ENCODE data around the gene TMEM232. TPM values are rescaled to one million over a fixed set of nuclear protein-coding genes. Genes with fewer than 3 reads are reported as not detected.

The TMEM232 gene
- total and polyA plus RNA-seq, 2 donors (not counting 3 experiments of a cell fraction or from before 2014, with no cell fraction given) = 0.17 to 0.38 TPM

DNA sequence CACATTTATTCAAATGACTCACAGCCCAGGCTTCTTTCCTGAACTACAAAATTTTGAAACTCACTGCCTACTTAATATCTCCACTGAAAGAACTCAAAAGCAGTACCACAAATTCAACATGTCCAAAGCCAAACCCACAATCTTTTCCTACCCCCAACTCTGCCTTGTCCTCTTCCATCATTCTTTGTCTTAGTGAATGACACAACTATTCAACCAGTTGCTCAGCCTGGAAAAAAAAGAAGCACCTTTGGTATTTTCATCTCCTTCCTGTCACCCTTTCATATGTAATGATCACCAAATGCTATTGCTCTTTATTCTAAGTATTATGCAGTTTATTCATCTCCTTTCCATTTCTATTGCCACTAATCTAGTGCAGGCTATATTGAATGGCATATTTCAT lies 216.3 kb downstream of the TMEM232 start:
- H3K27ac ChIP-seq (ENCODE audit: insufficient read depth, low read depth, low read length) = no peak overlapping the region
- ChIA-PET POLR2A (no interaction called here), CTCF (no interaction called here)
- no peak overlapping the region for H2AFZ ChIP-seq (ENCODE audit: low read depth, low read length)
- no peaks in the 10 kb centered on the region for H3K9me3 ChIP-seq (replicated peaks; ENCODE audit: control insufficient read depth, insufficient read depth, low read length)
- H3K27me3 ChIP-seq (ENCODE audit: control insufficient read depth in 2 of 2, insufficient read depth in 2 of 2, low read length in 2 of 2) = no peaks in the 10 kb centered on the region
- H3K9ac ChIP-seq (replicated peaks; ENCODE audit: extremely low read depth, insufficient read depth, low read length) = no peak overlapping the region
- H4K20me1 ChIP-seq (replicated peaks; ENCODE audit: control insufficient read depth, extremely low read depth, insufficient read depth, low read length) = no peaks in the 10 kb centered on the region
- H3K4me1 ChIP-seq (ENCODE audit: control insufficient read depth, extremely low read depth, insufficient read depth, low read length) = no peaks in the 10 kb centered on the region
- H3K36me3 ChIP-seq (ENCODE audit: control insufficient read depth in 2 of 2, extremely low read depth in 1 of 2, insufficient read depth in 2 of 2, low read length in 2 of 2) = no peaks in the 10 kb centered on the region
- dilution Hi-C loops (cut with MboI; ENCODE audit: extremely low pct_ligation_motif_present, low sequenced_read_pairs) = no loop called here
- H3K9me1 ChIP-seq (replicated peaks; ENCODE audit: control insufficient read depth, extremely low read depth, insufficient read depth, low read length) = no peaks in the 10 kb centered on the region
- intact Hi-C loops (cut with micrococcal nuclease) = no loop called here
- DNase-seq (ENCODE audit: low read depth, low spot score) (no peak), FAIRE-seq (no peak)
- no TSS peak for BruUV-seq (replicated peaks)
- no peak overlapping the region for H3K4me2 ChIP-seq (ENCODE audit: insufficient read depth, low read length)
- no peak overlapping the region for H3K4me3 ChIP-seq (replicated peaks in 1 of 3; ENCODE audit: insufficient read depth in 1 of 3, low read depth in 1 of 3, low read length in 3 of 3)
- H3K79me2 ChIP-seq (ENCODE audit: control insufficient read depth, insufficient read depth, low read length) = no peaks in the 10 kb centered on the region
- no peak for TF ChIP-seq FOS (IDR thresholded peaks at IDR 0.05; ENCODE audit: borderline replicate concordance, insufficient read depth, low read length)
- no peak for TF ChIP-seq JUN (IDR thresholded peaks at IDR 0.05; ENCODE audit: borderline replicate concordance, insufficient read depth, insufficient read length, low read depth)
- no peak for TF ChIP-seq GATA2 (IDR thresholded peaks at IDR 0.05; ENCODE audit: insufficient read depth, insufficient read length, low read depth, low read length)
- no peak for TF ChIP-seq EZH2 (IDR thresholded peaks at IDR 0.05; ENCODE audit: borderline replicate concordance, low read depth, low read length, severe bottlenecking)
- no peak for TF ChIP-seq POLR2AphosphoS5 (IDR thresholded peaks at IDR 0.05; ENCODE audit: insufficient read depth, low read depth, low read length)
- TF ChIP-seq, protein P1, sequence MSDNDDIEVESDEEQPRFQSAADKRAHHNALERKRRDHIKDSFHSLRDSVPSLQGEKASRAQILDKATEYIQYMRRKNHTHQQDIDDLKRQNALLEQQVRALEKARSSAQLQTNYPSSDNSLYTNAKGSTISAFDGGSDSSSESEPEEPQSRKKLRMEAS (IDR thresholded peaks at IDR 0.05; ENCODE audit: insufficient read depth, insufficient read length) = no peak
- TF ChIP-seq MYC (IDR thresholded peaks at IDR 0.05; ENCODE audit: low read depth, low read length) = no peak

DNA sequence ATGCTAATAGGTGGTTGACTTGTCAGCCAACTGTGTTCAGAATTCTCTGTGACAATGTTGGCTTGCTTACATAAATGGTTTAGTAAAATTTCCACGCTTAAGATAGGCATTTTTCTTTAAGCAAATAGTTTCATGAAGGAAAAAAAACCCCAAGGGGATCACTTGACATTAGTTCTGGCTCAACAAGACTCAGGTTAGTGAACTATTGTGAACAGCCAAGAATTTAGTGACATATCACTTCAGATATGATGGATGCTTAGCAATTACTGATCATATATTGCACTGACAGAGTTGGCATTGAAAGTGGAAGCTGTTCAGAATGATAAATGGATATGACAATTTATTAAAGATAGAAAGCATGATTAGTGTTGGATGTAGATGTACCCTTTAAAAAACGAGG lies 218.5 kb downstream of the TMEM232 start:
- Histone ChIP-seq H3K4me1 (ENCODE audit: control insufficient read depth, extremely low read depth, insufficient read depth, low read length) (no peaks in the 10 kb centered on the region), H3K27me3 (ENCODE audit: control insufficient read depth in 2 of 2, insufficient read depth in 2 of 2, low read length in 2 of 2) (no peaks in the 10 kb centered on the region), H3K36me3 (ENCODE audit: control insufficient read depth in 2 of 2, extremely low read depth in 1 of 2, insufficient read depth in 2 of 2, low read length in 2 of 2) (no peaks in the 10 kb centered on the region), H3K79me2 (ENCODE audit: control insufficient read depth, insufficient read depth, low read length) (no peaks in the 10 kb centered on the region), H3K4me3 (replicated peaks in 1 of 3; ENCODE audit: insufficient read depth in 1 of 3, low read depth in 1 of 3, low read length in 3 of 3) (no peak overlapping the region), H2AFZ (ENCODE audit: low read depth, low read length) (no peak overlapping the region), H3K9ac (replicated peaks; ENCODE audit: extremely low read depth, insufficient read depth, low read length) (no peak overlapping the region), H3K9me3 (replicated peaks; ENCODE audit: control insufficient read depth, insufficient read depth, low read length) (no peaks in the 10 kb centered on the region), H3K27ac (ENCODE audit: insufficient read depth, low read depth, low read length) (no peak overlapping the region), H3K9me1 (replicated peaks; ENCODE audit: control insufficient read depth, extremely low read depth, insufficient read depth, low read length) (no peaks in the 10 kb centered on the region), H4K20me1 (replicated peaks; ENCODE audit: control insufficient read depth, extremely low read depth, insufficient read depth, low read length) (no peaks in the 10 kb centered on the region), H3K4me2 (ENCODE audit: insufficient read depth, low read length) (no peak overlapping the region)
- FAIRE-seq = no peak
- TF ChIP-seq EZH2 (IDR thresholded peaks at IDR 0.05; ENCODE audit: borderline replicate concordance, low read depth, low read length, severe bottlenecking) (no peak), POLR2A (IDR thresholded peaks at IDR 0.05; ENCODE audit: low read depth, low read length) (no peak), GATA2 (IDR thresholded peaks at IDR 0.05; ENCODE audit: insufficient read depth, insufficient read length, low read depth, low read length) (no peak), MYC (IDR thresholded peaks at IDR 0.05; ENCODE audit: low read depth, low read length) (no peak), JUN (IDR thresholded peaks at IDR 0.05; ENCODE audit: borderline replicate concordance, insufficient read depth, insufficient read length, low read depth) (no peak), FOS (IDR thresholded peaks at IDR 0.05; ENCODE audit: borderline replicate concordance, insufficient read depth, low read length) (no peak), POLR2AphosphoS5 (IDR thresholded peaks at IDR 0.05; ENCODE audit: insufficient read depth, low read depth, low read length) (no peak)
- TF ChIP-seq, protein P2, sequence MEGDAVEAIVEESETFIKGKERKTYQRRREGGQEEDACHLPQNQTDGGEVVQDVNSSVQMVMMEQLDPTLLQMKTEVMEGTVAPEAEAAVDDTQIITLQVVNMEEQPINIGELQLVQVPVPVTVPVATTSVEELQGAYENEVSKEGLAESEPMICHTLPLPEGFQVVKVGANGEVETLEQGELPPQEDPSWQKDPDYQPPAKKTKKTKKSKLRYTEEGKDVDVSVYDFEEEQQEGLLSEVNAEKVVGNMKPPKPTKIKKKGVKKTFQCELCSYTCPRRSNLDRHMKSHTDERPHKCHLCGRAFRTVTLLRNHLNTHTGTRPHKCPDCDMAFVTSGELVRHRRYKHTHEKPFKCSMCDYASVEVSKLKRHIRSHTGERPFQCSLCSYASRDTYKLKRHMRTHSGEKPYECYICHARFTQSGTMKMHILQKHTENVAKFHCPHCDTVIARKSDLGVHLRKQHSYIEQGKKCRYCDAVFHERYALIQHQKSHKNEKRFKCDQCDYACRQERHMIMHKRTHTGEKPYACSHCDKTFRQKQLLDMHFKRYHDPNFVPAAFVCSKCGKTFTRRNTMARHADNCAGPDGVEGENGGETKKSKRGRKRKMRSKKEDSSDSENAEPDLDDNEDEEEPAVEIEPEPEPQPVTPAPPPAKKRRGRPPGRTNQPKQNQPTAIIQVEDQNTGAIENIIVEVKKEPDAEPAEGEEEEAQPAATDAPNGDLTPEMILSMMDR (IDR thresholded peaks at IDR 0.05; ENCODE audit: extremely low read depth in 1 of 2, insufficient read depth in 1 of 2, low read depth in 1 of 2, low read length in 2 of 2) = no peak
- TF ChIP-seq, protein P1 (IDR thresholded peaks at IDR 0.05; ENCODE audit: insufficient read depth, insufficient read length) = no peak
- intact Hi-C loops (cut with micrococcal nuclease) = no loop called here
- dilution Hi-C loops (cut with MboI; ENCODE audit: extremely low pct_ligation_motif_present, low sequenced_read_pairs) = no loop called here
- ChIA-PET CTCF (no interaction called here), POLR2A (no interaction called here)
- no peak for DNase-seq (ENCODE audit: low read depth, low spot score)
- no TSS peak for BruUV-seq (replicated peaks)
